B cell (primary cell): Measurements from ENCODE around the gene UTS2R. TPM values are rescaled to one million over a fixed set of nuclear protein-coding genes. Genes with fewer than 3 reads are reported as not detected.
A peak's percentile ranks its signal among the peaks of the same experiment; 100 is the strongest.

Experiments used
- ATAC-seq: fragments of 200-7000 bp; cut with Tn5 transposase; one replicate; pipeline ENCODE4 v1.10.0; 2021; ENCODE audit warnings: low read depth, mild to moderate bottlenecking, moderate number of reproducible peaks, moderate library complexity
- CTCF ChIA-PET: fragments of 350-600 bp; sonication (Branson Sonifier 250); formaldehyde crosslinking; loops from one replicate; lab custom pipeline; 2021; ENCODE audit warnings: antibody characterized with exemption, inconsistent platforms; lab: Charles Lee
- POLR2A ChIA-PET: fragments of 350-600 bp; sonication (Branson Sonifier 250); formaldehyde crosslinking; loops from one replicate; lab custom pipeline; 2021; ENCODE audit warnings: antibody characterized with exemption; lab: Charles Lee
- DNase-seq: peaks from one replicate; pipeline ENCODE4 v3.0.0; 2013
- H2AFZ ChIP-seq: 2 replicates; pipeline ENCODE4 v1.6.1; 2012; ENCODE audit warnings: mild to moderate bottlenecking, low read depth, low read length; ENCODE audit not compliant: insufficient read depth, poor library complexity, severe bottlenecking
- H3K27ac ChIP-seq, 2 donors: 1 replicate in 1 of 2; 2 replicates in 1 of 2; pipeline ENCODE4 v1.5.1; 2012 to 2013; ENCODE audit warnings: low read length in 2 of 2, mild to moderate bottlenecking in 2 of 2, moderate library complexity in 1 of 2
- H3K27me3 ChIP-seq, 4 experiments: fragments of 200-600 bp in 1 of 4; sonication (generic) in 1 of 4; replicated peaks in 1 of 4; 1 replicate in 2 of 4; 2 replicates in 2 of 4; pipeline versions ENCODE4 v1.6.1 to v1.7.0; 2013 to 2016; ENCODE audit warnings: low read length in 3 of 4, mild to moderate bottlenecking in 2 of 4, mixed read lengths in 1 of 4, moderate library complexity in 1 of 4; ENCODE audit not compliant: insufficient read depth in 4 of 4, control insufficient read depth in 3 of 4; ENCODE audit errors: control extremely low read depth in 1 of 4
- H3K36me3 ChIP-seq, 2 experiments: replicated peaks in 1 of 2; 1 replicate in 1 of 2; 2 replicates in 1 of 2; pipeline versions ENCODE4 v1.6.1 to v1.7.1; 2013; ENCODE audit warnings: low read length in 1 of 2; ENCODE audit not compliant: insufficient read depth in 2 of 2, control insufficient read depth in 1 of 2; ENCODE audit errors: control extremely low read depth in 1 of 2, extremely low read depth in 1 of 2
- H3K4me1 ChIP-seq, 2 donors: fragments of 200-600 bp in 1 of 2; sonication (generic) in 1 of 2; 1 replicate in 1 of 2; 2 replicates in 1 of 2; pipeline versions ENCODE4 v1.5.1 to v1.6.1; 2013 to 2017; ENCODE audit warnings: low read length in 2 of 2; ENCODE audit not compliant: control insufficient read depth in 2 of 2, insufficient read depth in 2 of 2
- H3K4me2 ChIP-seq: replicated peaks from 2 replicates; pipeline ENCODE3; 2012; ENCODE audit warnings: mild to moderate bottlenecking, low read depth, low read length; ENCODE audit not compliant: poor library complexity, severe bottlenecking
- H3K4me3 ChIP-seq, 5 experiments: fragments of 200-600 bp in 1 of 5; sonication (generic) in 1 of 5; 1 replicate in 3 of 5; 2 replicates in 2 of 5; pipeline versions ENCODE4 v1.5.1 to v1.7.0; 2011 to 2016; ENCODE audit warnings: low read length in 4 of 5, mild to moderate bottlenecking in 4 of 5, low read depth in 2 of 5, control low read depth in 1 of 5, moderate library complexity in 1 of 5; ENCODE audit not compliant: insufficient read depth in 1 of 5; ENCODE audit errors: control extremely low read depth in 1 of 5, extremely low read depth in 1 of 5
- H3K79me2 ChIP-seq: fragments of 200-600 bp; sonication (generic); one replicate; pipeline ENCODE4 v1.6.0; 2016; ENCODE audit warnings: low read length; ENCODE audit not compliant: control insufficient read depth, insufficient read depth
- H3K9ac ChIP-seq: fragments of 200-600 bp; sonication (generic); 2 replicates; pipeline ENCODE4 v1.6.1; 2017; ENCODE audit warnings: mild to moderate bottlenecking, low read length, moderate library complexity
- H3K9me3 ChIP-seq, 3 donors: one replicate each; pipeline versions ENCODE4 v1.6.1 to v1.7.1; 2013; ENCODE audit warnings: low read length in 2 of 3; ENCODE audit not compliant: control insufficient read depth in 2 of 3, insufficient read depth in 1 of 3; ENCODE audit errors: control extremely low read depth in 1 of 3
- H4K20me1 ChIP-seq: 2 replicates; pipeline ENCODE4 v1.6.0; 2012; ENCODE audit warnings: mild to moderate bottlenecking, low read length; ENCODE audit not compliant: insufficient read depth, control insufficient read depth, poor library complexity, severe bottlenecking
- H3K27ac Mint-ChIP-seq: one replicate; pipeline ENCODE4 v1.8.0; 2021; ENCODE audit warnings: mixed read lengths
- H3K27me3 Mint-ChIP-seq: one replicate; pipeline ENCODE4 v1.8.0; 2021; ENCODE audit warnings: mixed read lengths
- H3K4me1 Mint-ChIP-seq: one replicate; pipeline ENCODE4 v1.8.0; 2021; ENCODE audit warnings: mixed read lengths
- H3K4me3 Mint-ChIP-seq: one replicate; pipeline ENCODE4 v1.8.0; 2021; ENCODE audit warnings: mixed read lengths
- H3K9me3 Mint-ChIP-seq: one replicate; pipeline ENCODE4 v1.8.0; 2022; ENCODE audit warnings: mixed read lengths; ENCODE audit not compliant: insufficient read depth
- CTCF ChIP-seq: fragments of 200-600 bp; IDR thresholded peaks from one replicate; pipeline ENCODE4 v1.8.0; 2022; ENCODE audit warnings: antibody characterized with exemption, mild to moderate bottlenecking
- EZH2 ChIP-seq: IDR thresholded peaks from 2 replicates; pipeline ENCODE4 v1.6.1; 2012; ENCODE audit warnings: borderline replicate concordance, low read depth, mild to moderate bottlenecking, moderate library complexity, low read length; ENCODE audit not compliant: insufficient read depth, poor library complexity, severe bottlenecking
- WGBS: methylation state at CpG from one replicate; pipeline ENCODE4 v1.1.5; 2013; ENCODE audit warnings: missing lambda C conversion rate; ENCODE audit not compliant: insufficient coverage; 5-methylcytosine and 5-hydroxymethylcytosine counted together
- intact Hi-C: fragments of 100-400 bp; cut with micrococcal nuclease; formaldehyde crosslinking; loops from one replicate; pipeline ENCODE4 v1.10.0; 2022
- polyA plus RNA-seq: library from polyadenylated mRNA; depleted of rRNA; stranded (reverse); fragments of >200 nt; gene quantifications from 2 replicates; pipeline ENCODE4 v1.2.3, GENCODE V29; 2012
- total RNA-seq, 2 donors: library from RNA; stranded (reverse); fragments of 120-200 nt in 1 of 2; gene quantifications; 1 replicate in 1 of 2; 2 replicates in 1 of 2; pipeline versions ENCODE4 v1.2.3 to v1.2.4, GENCODE V29; 2013 to 2022

Gene UTS2R
- total and polyA plus RNA-seq, 2 donors (not counting 1 experiment from before 2014, with no cell fraction given) = 0.86 TPM; not detected in 1

DNA sequence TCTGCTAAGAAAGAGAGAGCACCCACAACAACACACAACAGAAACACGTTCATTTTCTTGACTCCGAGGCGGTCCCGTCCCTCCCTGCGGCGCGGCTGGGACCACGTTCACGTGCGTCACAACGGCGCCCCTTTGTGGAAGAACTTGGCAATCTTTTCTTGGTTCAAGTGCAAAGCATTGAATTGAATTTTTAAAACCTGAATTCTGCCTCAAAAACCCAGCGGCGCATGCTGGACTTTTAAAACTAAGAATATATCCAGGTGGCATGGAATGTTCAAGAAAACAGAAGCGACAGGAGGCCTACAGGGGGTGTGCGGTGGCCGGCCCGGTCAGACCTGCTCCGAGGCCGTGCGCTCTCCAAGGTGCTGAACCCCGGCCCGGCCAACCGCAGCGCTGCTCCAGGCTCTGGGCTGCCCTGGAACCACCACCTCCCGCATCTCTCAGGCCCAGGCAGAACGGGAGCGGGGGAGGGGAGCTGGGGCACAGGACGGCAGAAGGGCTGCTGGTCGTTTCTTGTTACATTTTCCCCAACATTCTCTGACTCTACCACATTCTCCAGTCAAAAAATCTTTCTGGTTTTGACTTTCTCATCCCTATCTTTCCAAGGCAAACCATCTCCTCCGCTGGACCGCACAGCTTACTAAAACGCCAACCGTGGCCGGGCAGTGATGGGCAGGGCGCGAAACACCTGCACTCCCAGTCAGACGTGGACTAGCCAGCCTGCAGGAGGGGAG lies 43.1 kb downstream of the UTS2R start:
- Histone ChIP-seq H2AFZ (no peak overlapping the region), H3K9ac (no peak overlapping the region), H3K4me1 (peaks cover 14 to 25% of the 10 kb centered on the region in 2 donors), H3K4me3 (no peak overlapping the region), H3K4me2 (peak overlapping the region; percentile 48), H3K9me3 (no peaks in the 10 kb centered on the region), H3K36me3 (peaks cover 0 to 18% of the 10 kb centered on the region in 2 experiments), H3K27me3 (no peaks in the 10 kb centered on the region), H3K79me2 (peaks cover 54% of the 10 kb centered on the region), H3K27ac (no peak overlapping the region), H4K20me1 (peaks cover 61% of the 10 kb centered on the region)
- ATAC-seq (no peak), DNase-seq (peak; percentile 78)
- CTCF ChIA-PET = interaction anchor here (0.8 to 1.6 kb wide), 3 partner anchors 62 to 139 kb away, joined by 3 to 5 read pairs (median 5); no protein-coding TSS in a partner anchor
- POLR2A ChIA-PET = interaction anchor here (0.6 kb wide), 1 partner anchor 62 kb away, joined by 5 read pairs; no protein-coding TSS in a partner anchor
- H3K9me3 Mint-ChIP-seq = no peaks in the 10 kb centered on the region
- no peak overlapping the region for H3K27ac Mint-ChIP-seq
- H3K4me1 Mint-ChIP-seq = peaks cover 22% of the 10 kb centered on the region
- no peak overlapping the region for H3K4me3 Mint-ChIP-seq
- intact Hi-C loops = loop anchor here (1.0 to 10.0 kb wide), 6 partner anchors 36 to 210 kb away; partner anchors contain the start of genes CYBC1 and NARF
- no peak for TF ChIP-seq EZH2
- TF ChIP-seq CTCF = peak; percentile 71
- H3K27me3 Mint-ChIP-seq = no peaks in the 10 kb centered on the region
- WGBS = 35% methylated on average over 36 of the region's 38 CpGs

DNA sequence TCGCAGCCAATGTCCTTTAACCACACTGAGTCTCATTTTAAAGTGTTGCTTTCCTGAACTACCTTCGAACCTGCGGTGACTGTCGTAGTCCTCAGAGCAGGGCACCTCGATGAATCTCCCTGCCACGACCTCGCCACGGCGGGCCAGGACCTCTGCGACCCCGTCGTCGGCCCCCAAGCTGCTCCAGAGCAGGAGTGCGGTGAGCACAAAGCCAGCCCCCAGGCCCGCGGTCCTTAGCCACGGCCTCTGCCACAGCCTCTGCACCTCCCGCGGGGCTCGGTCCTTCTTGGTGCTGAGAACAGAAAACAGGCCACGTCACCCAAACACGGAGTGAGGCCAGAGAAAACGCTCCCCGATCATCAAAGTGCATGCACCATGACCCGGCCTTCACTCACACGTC lies 43.8 kb downstream of the UTS2R start:
- no peak for TF ChIP-seq CTCF
- no peak for TF ChIP-seq EZH2
- ATAC-seq (no peak), DNase-seq (no peak)
- no peaks in the 10 kb centered on the region for H3K9me3 Mint-ChIP-seq
- H3K4me1 Mint-ChIP-seq = peaks cover 26% of the 10 kb centered on the region
- Histone ChIP-seq H3K79me2 (peaks cover 52% of the 10 kb centered on the region), H3K27ac (no peak overlapping the region), H2AFZ (no peak overlapping the region), H3K4me1 (peaks cover 18 to 27% of the 10 kb centered on the region in 2 donors), H3K4me3 (no peak overlapping the region), H3K36me3 (peaks cover 0 to 16% of the 10 kb centered on the region in 2 experiments), H4K20me1 (peaks cover 57% of the 10 kb centered on the region), H3K9ac (no peak overlapping the region), H3K9me3 (no peaks in the 10 kb centered on the region), H3K27me3 (no peaks in the 10 kb centered on the region), H3K4me2 (no peak overlapping the region)
- no peak overlapping the region for H3K27ac Mint-ChIP-seq
- ChIA-PET POLR2A (no interaction called here), CTCF (interaction anchor here (0.8 to 1.6 kb wide), 2 partner anchors 63 to 65 kb away, joined by 5 read pairs; no protein-coding TSS in a partner anchor)
- intact Hi-C loops = loop anchor here (2.0 to 10.0 kb wide), 4 partner anchors 63 to 211 kb away; no protein-coding TSS in a partner anchor
- H3K4me3 Mint-ChIP-seq = no peak overlapping the region
- 97% methylated on average over 26 of the region's 26 CpGs for WGBS
- H3K27me3 Mint-ChIP-seq = no peaks in the 10 kb centered on the region
